GM18511 (cell line): ENCODE data around the gene CHP2.
"Not testable (repeated sequence)": the region's sequence is repeated elsewhere in the genome, so short reads cannot be mapped to it uniquely, and the experiment has no call there.

Experiments
- ATAC-seq: cut with Tn5 transposase; IDR thresholded peaks from one replicate; pipeline ENCODE4 v1.9.1; 2021; ENCODE audit warnings: mild to moderate bottlenecking, moderate library complexity; ENCODE audit not compliant: unreplicated experiment

Gene CHP2

DNA sequence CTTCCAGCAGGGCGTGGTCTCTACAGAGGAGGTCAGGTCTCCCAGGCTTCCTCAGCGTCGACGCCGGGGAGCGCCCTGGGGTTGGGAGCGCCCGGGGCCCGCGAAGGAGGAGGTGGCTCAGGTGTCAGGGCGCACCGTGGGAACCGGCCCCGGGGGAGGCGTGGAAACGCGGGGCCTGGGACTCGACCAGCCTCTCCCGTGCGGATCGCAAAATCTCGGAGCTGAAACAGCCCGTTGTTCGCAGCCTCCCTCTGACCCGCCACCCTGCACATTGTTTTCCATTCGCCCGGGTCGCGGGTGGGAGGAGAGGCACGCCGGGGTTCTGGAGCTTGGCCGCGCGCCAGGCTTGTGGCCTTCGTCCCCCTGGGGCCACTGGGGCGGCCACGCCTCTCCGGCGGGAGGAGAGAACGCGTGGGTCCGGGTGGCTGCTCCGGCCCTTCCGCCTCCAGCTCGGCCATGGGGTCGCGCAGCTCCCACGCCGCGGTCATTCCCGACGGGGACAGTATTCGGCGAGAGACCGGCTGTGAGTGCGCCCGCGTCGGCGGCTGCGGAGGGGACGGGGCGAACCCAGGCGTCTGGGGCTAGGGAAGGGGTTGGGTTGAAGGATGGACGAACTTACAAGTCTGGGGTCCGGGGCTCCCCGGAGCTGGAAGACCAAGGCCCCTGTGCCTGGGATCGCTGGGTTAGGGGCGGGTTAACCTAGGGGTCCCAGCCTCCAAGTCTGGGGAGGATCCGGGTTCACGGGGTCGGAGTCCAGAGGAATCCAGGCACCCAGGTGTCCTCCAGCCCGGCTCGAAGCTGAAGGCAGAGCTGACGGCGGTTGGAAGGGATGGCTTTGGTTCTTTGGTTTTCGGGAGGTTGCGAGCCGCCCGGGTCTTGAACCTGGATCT lies at the start of gene CHP2:
Gene CHP2, plus strand, starts transcription at position 433 of the 890 bp plus-strand sequence. Its CDS starts 24 bp downstream, at position 457.
- ATAC-seq: no peak

DNA sequence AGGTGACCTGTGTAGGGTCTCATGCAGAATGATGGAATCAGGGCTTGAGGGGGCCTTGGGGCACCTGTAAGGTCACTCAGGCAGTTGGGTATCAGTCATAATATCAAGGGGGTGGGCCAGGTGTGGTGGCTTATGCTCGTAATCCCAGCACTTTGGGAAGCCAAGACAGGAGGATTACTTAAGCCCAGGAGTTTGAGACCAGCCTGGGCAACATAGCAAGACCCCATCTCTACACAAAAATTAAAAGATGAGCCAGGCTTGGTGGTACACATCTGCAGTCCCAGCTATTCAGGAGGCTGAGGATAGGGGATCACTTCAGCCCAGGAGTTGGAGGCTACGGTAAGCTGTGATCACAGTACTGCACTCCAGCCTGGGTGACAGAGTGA lies 49.3 kb upstream of the CHP2 start:
- ATAC-seq: no peak

DNA sequence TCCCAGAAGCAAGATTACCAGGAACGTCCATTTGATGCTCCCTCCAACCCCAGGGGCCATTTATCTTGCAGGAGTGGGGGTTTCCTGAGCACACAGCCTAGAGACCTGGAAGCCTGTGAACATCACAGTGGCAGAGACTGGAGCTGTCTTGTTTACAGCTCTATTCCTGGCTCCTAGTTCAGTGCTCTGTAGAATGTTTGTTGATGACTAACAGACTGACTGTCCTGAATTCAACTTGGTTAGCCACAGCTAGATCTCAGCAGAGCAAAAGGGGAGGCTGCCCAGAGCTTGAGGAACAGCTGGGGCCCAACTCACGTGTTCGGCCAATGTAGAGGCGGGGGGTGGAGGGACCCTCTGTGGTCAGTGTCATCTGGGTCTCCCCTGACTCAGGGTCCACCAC lies 48.4 kb upstream of the CHP2 start:
- ATAC-seq: no peak

DNA sequence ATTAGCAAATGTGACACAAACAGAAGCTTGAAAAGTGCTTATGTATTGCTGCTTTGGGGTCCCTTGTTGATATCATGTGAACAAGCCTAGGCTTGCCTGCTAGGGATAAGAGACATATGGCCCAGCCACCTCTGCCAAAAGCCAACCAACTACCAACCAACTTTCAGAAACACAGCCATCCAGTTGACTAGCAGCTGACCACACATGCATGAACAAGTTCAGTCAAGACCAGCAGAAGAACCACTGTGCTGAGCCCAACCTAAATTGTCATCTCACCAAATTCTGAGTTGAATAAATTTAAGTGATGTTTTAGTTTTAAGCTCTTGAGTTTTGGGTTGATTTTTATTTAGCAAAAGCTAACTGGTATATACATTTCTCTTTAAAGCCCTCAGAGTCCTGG lies 45.3 kb upstream of the CHP2 start:
- no peak for ATAC-seq

DNA sequence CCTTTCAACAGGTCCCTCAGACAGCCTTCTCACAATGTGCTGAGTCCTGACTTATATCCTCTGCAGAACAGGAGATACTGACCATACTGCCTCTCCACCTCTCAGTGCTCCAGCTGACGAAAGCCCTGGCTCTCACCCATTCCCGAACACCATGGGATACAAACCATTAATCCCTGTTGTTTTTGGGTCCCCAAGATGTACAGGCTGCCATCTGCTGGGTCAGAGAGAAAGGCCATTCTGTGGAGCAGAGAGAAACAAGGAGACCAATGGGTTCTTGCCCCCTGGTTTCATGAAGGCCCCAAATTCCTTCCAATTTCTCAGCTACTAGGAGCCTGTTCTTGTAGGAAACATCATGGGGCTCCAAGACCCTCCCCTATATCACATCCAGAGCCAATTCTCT lies 44.8 kb upstream of the CHP2 start:
- ATAC-seq: no peak

DNA sequence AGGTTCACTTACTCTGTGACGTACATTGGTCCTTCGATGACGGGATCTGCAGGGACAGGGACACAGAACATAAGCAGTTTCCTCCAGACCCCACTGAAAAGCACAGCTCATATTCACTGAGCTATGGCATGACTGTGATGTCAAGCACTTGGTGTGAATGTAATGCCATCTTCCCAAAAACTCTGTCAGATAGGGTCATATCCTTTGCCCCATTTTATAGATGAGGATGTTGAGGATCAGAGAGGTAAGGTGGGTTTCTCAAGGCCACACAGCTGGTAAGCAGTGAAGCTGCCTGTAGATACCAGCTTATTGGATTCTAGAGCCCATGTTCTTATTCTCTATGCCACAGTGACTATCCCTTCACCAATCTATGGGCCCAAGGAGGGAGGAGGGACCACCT lies 44.3 kb upstream of the CHP2 start:
- ATAC-seq: no peak

DNA sequence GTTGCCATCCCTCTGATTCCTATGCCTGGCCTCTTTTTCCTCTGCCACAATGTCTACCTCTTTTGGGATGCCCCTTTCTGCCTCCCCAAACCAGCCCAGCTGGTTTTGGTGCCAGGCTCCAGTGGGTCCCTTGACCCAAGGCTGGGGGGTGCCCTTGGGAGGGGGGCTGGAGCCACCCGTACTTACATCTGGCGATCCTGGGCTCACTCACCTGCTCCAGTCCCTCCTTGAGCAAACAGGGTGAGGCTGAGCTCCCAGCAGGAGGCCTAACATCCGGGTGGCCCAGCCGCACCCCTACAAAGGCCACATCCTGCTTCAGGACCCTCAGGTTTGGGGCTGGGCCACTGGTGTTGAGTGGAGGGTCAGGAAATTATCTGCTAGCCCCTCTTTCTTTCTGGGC lies 43.0 kb upstream of the CHP2 start:
- no peak for ATAC-seq

DNA sequence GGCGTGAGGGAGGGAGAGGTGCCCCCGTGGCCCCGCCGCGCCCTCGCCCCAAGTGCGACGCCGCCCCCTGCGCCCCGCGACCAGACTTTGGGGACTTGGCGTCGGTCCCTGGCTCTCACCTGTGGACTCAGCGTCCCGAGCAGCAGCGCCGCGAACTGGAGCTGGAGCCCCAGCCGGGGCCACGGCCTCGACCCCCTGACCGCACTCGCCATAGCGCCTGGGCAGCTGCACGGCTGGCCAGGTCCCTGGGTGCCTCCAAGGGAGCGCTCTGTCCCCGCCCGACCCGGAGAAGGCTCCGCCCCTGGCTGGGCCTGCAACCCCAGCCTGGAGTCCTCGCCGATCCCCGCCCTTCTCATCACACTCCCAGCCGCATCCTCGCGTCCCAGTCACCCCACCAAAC lies 41.9 kb upstream of the CHP2 start, which contains the start of gene ERN2:
Gene ERN2, minus strand, starts transcription at position 247 of the 400 bp plus-strand sequence. Its CDS starts 35 bp downstream, at position 212.
- no peak for ATAC-seq

DNA sequence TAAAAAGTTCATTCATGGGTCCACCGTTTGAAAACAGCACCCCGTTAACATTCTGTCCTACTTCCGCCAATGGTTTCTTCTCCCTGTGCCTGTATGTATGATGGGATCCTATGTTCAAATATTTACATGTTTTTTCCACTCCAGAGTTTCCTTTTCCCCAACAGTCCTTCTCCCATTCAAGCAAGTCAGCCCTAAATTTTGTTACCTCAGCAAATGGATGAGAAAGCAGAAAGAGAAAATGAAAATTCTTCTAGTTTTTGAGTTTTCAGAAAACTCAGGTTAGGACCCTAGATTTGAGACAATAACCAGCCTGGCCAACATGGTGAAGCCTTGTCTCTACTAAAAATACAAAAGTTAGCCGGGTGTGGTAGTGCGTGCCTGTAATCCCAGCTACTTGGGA lies 38.3 kb upstream of the CHP2 start:
- no peak for ATAC-seq

DNA sequence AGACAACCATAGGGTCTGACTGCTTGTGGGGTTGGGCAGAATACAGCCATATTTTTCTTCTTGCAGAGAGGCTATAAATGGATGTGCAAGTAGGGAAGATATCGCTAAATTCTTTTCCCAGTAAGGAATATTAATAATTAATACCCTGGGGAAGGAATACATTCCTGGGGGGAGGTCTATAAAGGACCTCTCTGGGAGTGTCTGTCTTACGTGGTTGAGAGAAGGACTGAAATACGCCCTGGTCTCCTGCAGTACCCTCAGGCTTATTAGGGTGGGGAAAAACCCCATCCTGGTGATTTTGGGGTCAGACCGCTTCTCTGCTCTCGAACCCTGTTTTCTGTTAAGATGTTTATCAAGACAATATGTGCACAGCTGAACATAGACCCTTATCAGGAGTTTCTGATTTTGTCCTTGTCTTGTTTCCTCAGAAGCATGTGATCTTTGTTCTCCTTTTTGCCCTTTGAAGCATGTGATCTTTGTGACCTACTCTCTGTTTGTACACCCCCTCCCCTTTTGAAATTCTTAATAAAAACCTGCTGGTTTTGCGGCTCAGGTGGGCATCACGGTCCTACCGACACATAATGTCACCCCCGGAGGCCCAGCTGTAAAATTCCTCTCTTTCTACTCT lies 32.1 kb upstream of the CHP2 start:
- not testable (repeated sequence) for ATAC-seq

DNA sequence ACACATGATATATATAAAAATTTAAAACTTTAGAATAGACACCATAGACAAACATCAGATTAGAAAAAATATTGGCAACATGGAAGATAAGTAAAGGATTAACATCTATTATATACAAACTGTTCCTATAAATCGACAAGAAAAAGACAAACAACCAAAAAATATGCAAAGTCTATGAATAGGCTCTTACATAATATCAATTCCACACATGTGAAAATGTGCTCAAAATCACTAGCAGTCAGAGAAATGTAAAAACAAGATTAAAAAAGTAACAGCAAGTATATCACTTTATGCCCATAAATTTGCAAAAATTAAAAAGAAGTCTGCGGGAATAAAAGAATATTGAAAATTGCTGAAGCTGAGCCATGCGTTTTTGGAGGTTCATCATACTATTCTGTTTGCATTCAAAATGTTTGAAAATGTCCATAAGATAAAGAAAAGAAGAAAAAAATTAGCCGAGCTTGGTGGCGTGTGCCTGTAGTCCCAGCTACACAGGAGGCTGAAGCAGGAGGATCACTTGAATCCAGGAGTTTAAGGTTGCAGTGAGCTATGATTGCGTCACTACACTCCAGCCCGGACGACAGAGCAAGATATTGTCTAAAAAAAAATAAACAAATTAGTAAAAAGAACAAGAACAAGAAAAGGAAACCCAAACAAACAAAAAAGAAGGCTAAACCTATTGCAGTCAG lies 30.6 kb upstream of the CHP2 start:
- ATAC-seq: no peak

DNA sequence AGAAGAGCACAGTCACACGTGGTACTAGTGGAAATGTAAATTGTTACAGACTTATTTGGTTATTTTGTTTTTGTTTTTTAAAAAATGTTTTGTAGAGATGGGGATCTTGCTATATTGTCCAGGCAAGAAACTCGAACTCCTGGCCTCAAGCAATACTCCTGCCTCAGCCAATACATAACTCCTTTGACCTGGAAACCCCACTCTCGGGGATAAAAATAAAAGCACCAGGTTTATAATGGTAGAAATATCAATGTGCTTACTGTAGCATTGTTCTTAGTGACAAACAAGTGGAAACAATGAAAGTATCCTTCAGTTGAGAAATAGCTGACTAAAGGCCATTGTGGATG lies 30.1 kb upstream of the CHP2 start:
- ATAC-seq: no peak

DNA sequence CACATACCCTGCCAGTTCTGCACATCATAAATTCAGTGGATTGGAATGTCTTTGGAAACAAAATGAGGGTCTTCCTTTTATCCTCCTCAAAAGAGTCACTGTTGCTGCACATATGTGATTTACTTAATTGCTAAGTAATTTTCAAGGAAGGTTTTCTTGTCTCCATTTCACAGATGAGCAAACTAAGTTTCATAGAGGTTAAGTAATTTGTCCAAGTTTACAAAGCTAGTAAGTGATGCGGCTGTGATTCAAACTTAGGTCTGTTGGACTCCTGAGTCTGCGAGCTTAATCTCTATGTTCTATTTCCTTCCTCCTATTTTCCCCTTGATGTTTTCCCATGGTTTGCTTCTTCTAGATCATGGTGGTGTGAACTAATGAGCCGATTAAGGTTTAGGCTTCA lies 28.1 kb upstream of the CHP2 start:
- no peak for ATAC-seq

DNA sequence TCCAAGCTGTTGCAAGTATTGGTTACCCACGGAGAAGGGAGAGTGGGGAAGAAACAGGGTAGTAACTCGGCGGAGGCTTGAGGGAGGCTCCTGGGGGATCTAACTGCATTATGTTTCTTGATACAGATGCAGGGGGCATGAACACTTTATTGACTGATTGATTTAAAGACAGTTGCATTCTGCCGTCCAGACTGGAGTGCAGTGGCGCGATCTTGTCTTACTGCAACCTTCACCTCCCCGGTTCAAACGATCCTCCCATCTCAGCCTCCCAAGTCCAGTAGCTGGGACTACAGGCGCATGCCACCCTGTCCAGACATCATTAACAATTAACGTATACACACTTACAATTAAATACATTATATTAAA lies 26.7 kb upstream of the CHP2 start:
- no peak for ATAC-seq

DNA sequence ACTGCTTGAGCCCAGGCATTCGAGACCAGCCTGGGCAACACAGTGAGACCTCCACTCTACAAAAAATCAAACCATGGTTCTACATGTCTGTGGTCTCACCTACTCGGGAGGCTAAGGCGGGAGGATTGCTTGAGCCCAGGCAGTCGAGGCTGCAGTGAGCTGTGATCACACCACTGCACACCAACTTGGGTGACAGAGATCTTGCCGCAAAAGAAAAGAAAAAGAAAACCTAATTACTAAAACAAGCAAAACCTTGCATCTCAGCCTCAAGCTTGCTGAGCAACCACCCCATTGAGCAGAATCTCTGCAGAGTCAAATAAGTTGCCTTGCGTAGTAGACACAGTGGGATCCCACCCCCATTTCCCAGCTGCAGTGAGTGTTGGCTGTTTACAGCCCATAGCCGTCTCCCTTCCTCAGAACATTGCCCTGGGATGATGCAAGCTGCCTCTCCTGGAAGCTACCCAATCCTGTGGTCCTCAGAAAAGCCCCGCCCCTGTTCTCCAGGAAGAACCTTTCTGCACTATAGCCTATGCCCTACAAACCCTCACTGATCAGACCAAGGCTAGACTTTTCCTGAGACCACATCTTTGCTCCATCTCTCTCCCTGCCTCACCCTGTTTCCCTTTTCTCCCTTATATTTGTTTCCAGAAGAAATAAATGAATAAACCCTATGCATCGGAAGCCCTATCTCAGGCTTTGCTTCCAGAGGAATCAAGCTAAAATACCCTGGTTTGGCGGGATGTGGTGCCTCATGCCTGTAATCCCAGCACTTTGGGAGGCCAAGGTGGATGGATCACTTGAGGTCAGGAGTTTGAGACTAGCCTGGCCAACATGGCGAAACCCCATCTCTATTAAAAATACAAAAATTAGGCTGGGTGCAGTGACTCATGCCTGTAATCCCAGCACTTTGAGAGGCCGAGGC lies 25.1 kb upstream of the CHP2 start:
- ATAC-seq: no peak

DNA sequence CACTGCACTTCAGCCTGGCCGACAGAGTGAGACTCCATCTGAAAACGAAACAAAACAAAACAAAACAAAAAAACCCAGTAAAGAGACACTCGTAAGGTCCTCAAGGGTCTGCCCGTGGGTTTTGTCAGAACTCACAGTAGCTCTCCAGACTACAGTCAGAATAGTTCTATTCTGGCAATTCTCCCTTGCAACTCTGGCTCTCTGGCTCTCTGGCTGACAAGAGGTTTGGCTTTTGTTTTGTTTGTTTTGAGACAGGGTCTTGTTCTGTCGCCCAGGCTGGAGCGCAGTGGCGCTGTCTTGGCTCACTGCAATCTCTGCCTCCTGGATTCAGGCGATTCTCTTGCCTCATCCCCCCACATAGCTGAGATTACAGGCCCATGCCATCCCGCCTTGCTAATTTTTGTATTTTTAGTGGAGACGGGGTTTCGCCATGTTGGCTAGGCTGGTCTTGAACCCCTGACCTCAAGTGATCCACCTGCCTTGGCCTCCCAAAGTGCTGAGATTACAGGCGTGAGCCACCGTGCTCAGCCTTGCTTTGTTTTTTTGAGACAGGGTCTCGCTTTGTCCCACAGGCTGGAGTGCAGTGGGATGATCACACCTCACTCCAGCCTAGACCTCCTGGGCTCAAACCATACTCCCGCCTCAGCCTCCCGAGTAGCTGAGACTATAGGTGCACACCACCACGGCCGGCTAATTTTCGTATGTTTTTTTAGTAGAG lies 20.5 kb upstream of the CHP2 start:
- ATAC-seq: no peak

DNA sequence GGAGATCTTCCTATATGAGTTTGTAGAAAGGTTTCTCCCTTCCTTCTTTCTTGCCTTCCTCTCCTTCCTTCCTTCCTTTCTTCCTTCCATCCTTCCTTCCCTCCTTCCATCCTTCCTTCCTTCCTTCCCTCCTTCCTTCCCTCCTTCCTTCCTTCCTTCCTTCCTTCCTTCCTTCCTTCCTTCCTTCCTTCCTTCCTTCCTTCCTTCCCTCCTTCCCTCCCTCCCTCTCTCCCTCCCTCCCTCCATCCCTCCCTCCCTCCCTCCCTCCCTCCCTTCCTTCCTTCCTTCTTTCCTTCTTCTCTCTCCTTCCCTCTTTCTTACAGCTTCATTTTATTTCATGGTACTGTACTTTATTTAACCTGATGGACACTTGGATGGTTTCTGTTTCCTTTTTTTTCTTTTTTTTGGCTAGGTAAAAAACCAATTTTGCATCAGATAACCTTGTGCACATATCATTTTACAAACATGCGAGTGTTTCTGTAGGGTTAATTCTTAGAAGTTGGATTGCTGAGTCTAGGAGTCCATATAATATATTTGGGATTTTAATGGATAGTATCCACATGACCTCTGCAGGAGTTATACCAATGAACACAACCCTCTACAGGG lies 17.3 kb upstream of the CHP2 start:
- ATAC-seq: not testable (repeated sequence)

DNA sequence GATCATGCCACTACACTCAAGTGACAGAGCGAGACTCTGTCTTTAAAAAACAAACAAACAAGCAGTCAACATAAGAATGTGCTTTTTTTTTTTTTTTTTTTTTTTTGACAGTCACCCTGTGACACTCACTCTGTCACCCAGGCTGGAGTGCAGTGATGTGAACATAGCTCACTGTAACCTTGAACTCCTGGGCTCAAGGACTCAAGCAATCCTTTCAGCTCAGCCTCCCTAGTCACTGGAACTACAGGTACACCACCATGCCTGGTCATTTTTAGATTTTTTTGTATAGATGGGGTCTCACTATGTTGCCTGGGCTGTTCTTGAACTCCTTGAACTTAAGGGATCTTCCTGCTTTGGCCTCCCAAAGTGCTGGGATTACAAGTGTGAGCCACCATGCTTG lies 15.3 kb upstream of the CHP2 start:
- ATAC-seq: no peak

DNA sequence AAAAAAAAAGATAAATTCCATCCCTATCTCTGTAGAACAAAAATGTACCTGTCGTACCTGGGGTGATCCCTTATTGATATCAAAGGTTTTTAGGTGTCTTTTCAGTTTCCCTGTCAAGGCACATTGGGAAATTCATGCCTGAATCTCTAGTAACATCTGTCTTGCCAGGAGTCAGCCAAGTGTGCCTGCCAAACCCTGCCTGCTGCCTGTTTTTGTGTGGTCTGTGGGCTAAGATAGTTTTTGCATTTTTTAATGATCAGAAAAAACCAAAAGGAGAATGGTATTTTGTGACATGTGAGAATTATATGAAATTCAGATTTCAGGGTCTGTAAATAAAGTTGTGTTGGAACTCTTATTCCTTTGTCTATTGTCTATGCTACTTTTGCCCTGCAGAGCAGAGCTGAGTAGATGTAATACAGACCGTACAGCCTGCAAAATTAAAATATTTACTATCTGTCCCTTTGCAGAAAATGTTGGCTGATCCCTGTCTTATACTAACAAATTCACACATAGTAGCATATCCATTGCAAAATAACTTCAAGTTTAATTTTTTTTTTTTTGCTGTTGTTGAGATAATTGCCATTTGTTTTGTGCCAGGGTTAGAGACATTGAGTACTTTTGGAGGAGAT lies 13.0 kb upstream of the CHP2 start:
- no peak for ATAC-seq
